ENCODE data around the gene ABLIM2.

Gene ABLIM2

GRCh38 chr4:8050555-8051206 is 107.9 kb downstream of the ABLIM2 start:
- DNase-seq (ENCODE audit: low read depth in 2 of 3, low spot score in 1 of 3): no peak

- DNase-seq (ENCODE audit: low read depth in 2 of 3, low spot score in 1 of 3): no peak
Measured at GRCh38 chr4:8050180-8050554, 108.4 kb downstream of the ABLIM2 start.

DNA sequence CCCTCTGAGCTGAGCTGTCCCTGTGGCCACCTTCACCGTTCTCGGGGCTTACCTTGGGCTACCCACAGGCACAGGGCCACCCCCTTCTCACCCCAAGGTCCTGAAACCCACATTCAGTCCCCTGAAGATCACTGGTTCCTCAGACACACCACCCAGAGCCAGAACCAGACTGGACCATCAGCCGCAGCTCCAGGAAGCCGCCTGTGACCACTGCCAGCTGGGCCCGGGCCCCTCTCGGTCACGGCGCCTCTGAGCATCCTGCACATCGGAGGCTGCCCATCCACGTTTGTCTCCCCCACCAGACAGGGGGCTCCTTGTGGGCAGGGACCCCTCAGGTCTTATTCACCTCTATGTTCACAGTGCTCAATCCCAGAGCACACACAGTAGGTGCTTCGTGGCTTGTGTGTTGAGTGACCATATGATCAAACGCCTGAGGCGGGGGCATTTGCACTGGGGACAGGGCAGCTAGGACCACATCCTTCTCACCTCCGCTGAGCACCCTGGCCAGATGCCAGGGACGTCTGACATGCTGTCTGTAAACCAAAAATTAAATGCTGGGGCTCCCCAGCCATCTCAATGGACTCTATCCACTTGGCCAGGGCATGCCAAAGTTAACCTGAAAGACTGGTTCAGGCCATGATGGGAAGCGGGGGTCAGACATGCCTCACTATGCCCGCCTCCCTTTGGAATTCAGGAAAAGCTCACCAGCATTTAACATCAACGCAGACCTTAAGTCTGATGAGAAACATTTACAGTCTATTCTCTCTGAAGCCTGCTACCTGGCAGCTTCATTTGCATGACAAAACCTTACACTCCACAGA is 109.5 kb downstream of the ABLIM2 start:
- DNase-seq (ENCODE audit: low read depth in 2 of 3, low spot score in 1 of 3): no peak

DNA sequence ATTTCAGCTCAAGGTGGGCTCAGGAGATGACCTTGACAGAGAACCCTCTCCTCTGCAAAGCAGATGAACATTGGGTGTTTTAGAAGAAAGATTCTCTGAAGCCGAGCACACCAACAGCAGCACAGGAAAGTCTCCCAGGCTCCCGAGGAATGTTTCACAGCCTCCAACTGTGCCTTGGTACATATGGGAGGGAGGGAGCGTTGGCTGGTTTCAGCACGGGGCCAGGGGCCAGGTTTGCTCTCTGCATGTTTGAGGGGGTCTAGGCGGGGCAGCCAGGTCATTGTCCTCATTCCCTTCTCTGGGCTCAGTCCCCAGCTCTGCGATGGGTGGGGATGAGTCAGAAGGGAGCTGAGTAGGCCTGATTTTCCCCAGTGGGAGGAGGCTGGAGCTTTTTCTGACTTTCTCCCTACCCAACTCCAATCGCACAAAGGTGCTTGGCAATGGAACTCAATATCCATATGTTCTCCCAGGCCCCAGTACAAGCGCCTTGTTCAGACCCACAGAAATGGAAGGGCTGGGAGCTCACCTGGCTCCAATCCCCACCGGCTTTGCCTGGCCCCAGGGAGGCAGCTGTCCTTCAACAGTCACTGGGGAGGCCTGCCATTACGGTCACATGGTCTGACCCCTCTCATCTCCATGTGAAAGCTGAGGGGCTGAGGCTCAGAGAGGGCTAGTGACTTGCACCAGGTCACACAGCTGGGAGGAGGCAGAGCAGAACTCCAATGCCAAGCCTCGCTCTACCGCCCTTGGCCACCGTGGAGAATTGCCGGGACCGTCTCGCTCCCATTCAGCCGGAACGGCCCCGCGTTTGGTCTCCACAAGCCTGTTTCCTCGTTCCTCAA is 110.6 kb downstream of the ABLIM2 start:
- no peak for DNase-seq (ENCODE audit: low read depth in 2 of 3, low spot score in 1 of 3)

- no peak for DNase-seq (ENCODE audit: low read depth in 2 of 3, low spot score in 1 of 3)
Measured at GRCh38 chr4:8046925-8047541, 111.6 kb downstream of the ABLIM2 start.

DNA sequence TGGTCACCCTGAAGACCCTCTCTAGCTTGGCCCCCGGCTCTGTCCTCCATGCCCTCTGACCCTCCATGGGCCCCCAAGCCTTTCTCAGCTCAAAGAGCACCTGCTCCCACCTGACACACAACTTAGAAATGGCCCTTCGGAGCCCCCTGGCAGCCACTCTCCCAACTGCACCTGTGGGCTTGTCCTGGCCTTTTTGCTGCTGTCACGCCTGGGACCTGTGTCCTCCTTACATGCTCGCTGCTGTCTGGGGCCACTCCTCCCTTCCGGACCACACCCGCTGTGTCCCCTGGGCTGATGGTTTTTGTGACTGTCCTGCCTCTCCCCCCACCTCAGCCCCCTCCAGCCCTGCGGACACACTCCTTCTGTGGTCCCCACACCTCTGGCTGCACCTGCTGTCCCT is 112.7 kb downstream of the ABLIM2 start:
- no peak for DNase-seq (ENCODE audit: low read depth in 2 of 3, low spot score in 1 of 3)

GRCh38 chr4:8044699-8045098 is 113.9 kb downstream of the ABLIM2 start:
- DNase-seq (ENCODE audit: low read depth in 2 of 3, low spot score in 1 of 3): no peak

DNA sequence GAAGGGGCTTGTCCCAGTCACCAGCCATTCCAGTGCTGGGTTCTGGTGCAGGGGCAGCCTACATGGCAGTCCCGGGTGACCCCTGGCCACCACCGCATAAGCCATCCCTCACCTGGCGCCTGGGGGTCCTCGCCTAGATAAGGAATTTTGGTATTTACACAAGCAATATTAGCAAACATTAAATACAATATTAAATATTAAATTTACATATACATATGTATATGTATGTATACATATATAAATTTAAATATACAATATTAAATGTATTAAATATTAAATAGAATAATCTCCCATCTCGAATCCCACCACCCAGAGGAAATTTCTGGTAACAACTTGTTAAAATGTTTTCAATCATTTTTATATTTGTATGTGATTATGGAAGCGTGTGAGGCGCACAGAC is 114.4 kb downstream of the ABLIM2 start:
- no peak for DNase-seq (ENCODE audit: low read depth in 2 of 3, low spot score in 1 of 3)

- no peak for DNase-seq (ENCODE audit: low read depth in 2 of 3, low spot score in 1 of 3)
Measured at GRCh38 chr4:8043596-8043995, 115.0 kb downstream of the ABLIM2 start.

GRCh38 chr4:8041868-8042267 is 116.7 kb downstream of the ABLIM2 start:
- no peak for DNase-seq (ENCODE audit: low read depth in 2 of 3, low spot score in 1 of 3)

DNA sequence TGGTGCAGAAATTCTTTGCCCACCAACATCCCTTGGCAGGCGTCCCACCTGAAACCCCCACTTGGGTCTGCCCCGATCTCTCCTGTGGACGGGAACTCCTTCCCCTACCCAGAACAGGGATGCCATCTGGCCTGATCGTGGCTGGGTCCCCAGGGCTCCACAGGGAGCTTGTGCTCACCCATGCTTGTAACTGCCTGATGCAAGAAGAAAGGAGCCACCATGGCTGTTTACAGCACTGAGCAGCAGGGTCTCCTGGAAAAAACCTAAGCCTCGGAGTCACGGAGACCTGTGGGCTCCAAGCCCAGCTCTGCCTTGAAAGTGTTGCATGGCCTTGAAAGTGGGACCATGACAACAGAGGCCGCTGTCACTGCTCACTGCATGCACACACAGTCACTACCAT is 117.4 kb downstream of the ABLIM2 start:
- no peak for DNase-seq (ENCODE audit: low read depth in 2 of 3, low spot score in 1 of 3)

- no peak for DNase-seq (ENCODE audit: low read depth in 2 of 3, low spot score in 1 of 3)
Measured at GRCh38 chr4:8040607-8041006, 118.0 kb downstream of the ABLIM2 start.

- DNase-seq (ENCODE audit: low read depth in 2 of 3, low spot score in 1 of 3): no peak
Measured at GRCh38 chr4:8039853-8040252, 118.8 kb downstream of the ABLIM2 start.

- DNase-seq (ENCODE audit: low read depth in 2 of 3, low spot score in 1 of 3): no peak
Measured at GRCh38 chr4:8039290-8039689, 119.3 kb downstream of the ABLIM2 start.

- no peak for DNase-seq (ENCODE audit: low read depth in 2 of 3, low spot score in 1 of 3)
Measured at GRCh38 chr4:8038719-8039251, 119.8 kb downstream of the ABLIM2 start.

DNA sequence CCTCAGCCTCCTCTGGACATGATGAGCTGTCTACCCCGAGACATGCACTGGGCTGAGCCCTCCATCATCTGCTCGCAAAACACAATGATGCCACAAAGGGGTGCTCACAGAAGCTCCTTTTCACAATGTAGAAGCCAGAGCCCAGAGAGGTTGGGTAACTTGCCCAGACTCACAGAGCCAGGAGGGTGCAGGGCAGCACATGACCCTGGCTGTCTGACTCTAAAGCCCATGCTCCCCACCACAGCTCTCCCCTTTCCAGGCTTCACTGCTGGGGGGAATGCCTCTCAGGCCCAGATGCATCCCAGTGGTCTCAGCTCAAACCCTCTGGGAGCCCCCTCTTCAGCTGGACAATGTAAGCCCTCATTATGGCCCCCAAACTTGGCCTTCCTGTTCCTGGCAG is 120.5 kb downstream of the ABLIM2 start:
- no peak for DNase-seq (ENCODE audit: low read depth in 2 of 3, low spot score in 1 of 3)

- DNase-seq (ENCODE audit: low read depth in 2 of 3, low spot score in 1 of 3): no peak
Measured at GRCh38 chr4:8037150-8037769, 121.4 kb downstream of the ABLIM2 start.

- no peak for DNase-seq (ENCODE audit: low read depth in 2 of 3, low spot score in 1 of 3)
Measured at GRCh38 chr4:8035371-8035780, 123.2 kb downstream of the ABLIM2 start.

DNA sequence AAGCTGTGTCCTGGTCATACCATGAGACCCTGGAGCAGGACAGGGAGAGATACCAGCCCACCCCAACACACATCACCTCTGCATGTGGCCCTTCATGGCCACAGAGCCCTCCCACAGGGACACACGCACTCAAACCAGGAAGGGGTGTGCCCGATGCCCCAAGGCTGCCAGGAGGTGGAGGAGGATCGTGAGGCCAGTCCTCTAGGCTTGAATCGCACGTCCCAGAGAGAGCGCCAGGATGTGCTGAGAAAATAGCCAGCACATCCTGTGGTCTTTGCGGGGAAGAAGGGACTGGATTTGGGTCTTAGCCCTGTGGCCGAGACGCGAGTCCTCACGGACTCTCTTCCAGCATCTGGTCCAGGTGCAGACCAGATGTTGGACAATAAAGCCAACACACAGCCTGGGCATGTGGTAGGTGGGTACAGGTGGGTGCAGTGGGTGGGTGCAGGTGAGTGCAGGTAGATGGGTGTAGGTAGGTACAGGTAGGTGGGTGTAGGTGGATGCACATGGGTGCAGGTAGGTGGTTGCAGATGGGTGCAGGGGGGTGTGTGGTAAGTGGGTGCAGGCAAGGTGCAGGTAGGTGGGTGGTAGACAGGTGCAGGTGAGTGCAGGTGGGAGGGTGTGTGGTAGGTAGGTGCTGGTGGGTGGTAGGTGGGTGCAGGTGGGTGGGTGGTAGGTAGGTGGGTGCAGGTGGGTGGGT is 124.6 kb downstream of the ABLIM2 start:
- DNase-seq (ENCODE audit: low read depth in 2 of 3, low spot score in 1 of 3): no peak

DNA sequence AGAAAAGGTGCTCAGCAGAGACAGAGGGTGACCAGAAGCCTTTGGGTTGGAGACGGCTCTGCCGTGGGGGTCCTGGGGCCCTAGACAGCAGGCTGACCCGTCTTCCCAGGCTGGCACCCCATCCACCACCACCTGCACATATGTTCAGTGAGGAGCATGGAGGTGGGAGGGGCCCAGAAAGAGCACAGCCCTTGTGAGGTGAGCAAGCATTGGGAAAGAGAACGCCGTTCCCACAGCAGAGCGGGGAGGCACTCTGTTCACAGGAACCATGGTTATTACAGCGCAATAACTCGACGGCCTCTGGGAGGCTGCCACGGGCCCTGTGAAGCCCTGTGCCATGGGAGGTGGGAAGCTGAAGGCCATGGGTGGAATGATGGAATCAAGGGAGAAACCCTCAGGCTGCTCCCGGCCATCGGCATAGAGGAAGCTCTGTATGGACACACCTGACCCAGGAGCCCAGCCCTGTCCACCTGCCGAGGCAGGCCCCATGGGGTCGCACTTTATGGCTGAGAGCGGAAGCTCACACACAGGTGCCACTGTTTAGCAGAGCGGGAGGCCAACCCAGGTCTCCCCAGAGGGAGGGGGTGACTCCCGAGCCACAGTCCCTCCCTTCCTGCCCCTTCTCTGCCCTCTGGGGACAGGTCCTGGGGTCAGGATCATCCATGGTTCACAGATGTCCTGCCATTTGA is 125.4 kb downstream of the ABLIM2 start:
- DNase-seq (ENCODE audit: low read depth in 2 of 3, low spot score in 1 of 3): no peak
